ENCODE measurements around the gene ATP6V0D1. TPM values are rescaled to one million over a fixed set of nuclear protein-coding genes. Genes with fewer than 3 reads are reported as not detected.

ATP6V0D1 gene
- total RNA-seq, 1 experiment from 2014 or later = 50.5 TPM

GRCh38 chr16:67454104-67454503, 26.9 kb downstream of the ATP6V0D1 start:
- Mint-ChIP-seq H3K4me1 (ENCODE audit: insufficient read depth, unreplicated experiment) (peaks cover 12% of the 10 kb centered on the region), H3K4me3 (ENCODE audit: unreplicated experiment) (no peak overlapping the region), H3K27me3 (ENCODE audit: insufficient read depth, unreplicated experiment) (no peaks in the 10 kb centered on the region), H3K27ac (ENCODE audit: low read depth, unreplicated experiment) (no peak overlapping the region), H3K36me3 (ENCODE audit: insufficient read depth, unreplicated experiment) (peaks cover 30% of the 10 kb centered on the region), H3K9me3 (ENCODE audit: unreplicated experiment) (no peaks in the 10 kb centered on the region)
- POLR2A ChIA-PET = no interaction called here
- TF ChIP-seq CTCF (IDR thresholded peaks at IDR 0.05; ENCODE audit: unreplicated experiment) = no peak
- DNase-seq (ENCODE audit: unreplicated experiment) = no peak
- intact Hi-C loops (cut with micrococcal nuclease) = no loop called here
- CTCF ChIA-PET = interaction anchor here (1.0 to 1.5 kb wide), 2 partner anchors 26 to 194 kb away, joined by 4 to 6 read pairs; no protein-coding TSS in a partner anchor
- BruUV-seq (replicated peaks) = no TSS peak

- Mint-ChIP-seq H3K4me3 (ENCODE audit: unreplicated experiment) (no peak overlapping the region), H3K36me3 (ENCODE audit: insufficient read depth, unreplicated experiment) (peaks cover 35% of the 10 kb centered on the region), H3K27ac (ENCODE audit: low read depth, unreplicated experiment) (no peak overlapping the region), H3K27me3 (ENCODE audit: insufficient read depth, unreplicated experiment) (no peaks in the 10 kb centered on the region), H3K4me1 (ENCODE audit: insufficient read depth, unreplicated experiment) (peaks cover 3% of the 10 kb centered on the region), H3K9me3 (ENCODE audit: unreplicated experiment) (no peaks in the 10 kb centered on the region)
- ChIA-PET POLR2A (interaction anchor here (0.6 to 1.1 kb wide), 3 partner anchors 10 to 574 kb away, joined by 3 to 6 read pairs (median 3); no protein-coding TSS in a partner anchor), CTCF (interaction anchor here (0.6 to 3.5 kb wide), 6 partner anchors 11 to 225 kb away, joined by 3 to 18 read pairs (median 8); no protein-coding TSS in a partner anchor)
- intact Hi-C loops (cut with micrococcal nuclease) = no loop called here
- BruUV-seq (replicated peaks) = no TSS peak
- TF ChIP-seq CTCF (IDR thresholded peaks at IDR 0.05; ENCODE audit: unreplicated experiment) = no peak
- no peak for DNase-seq (ENCODE audit: unreplicated experiment)
Measured at GRCh38 chr16:67451704-67452435, 29.1 kb downstream of the ATP6V0D1 start.

GRCh38 chr16:67451061-67451703, 29.8 kb downstream of the ATP6V0D1 start:
- intact Hi-C loops (cut with micrococcal nuclease) = no loop called here
- Mint-ChIP-seq H3K4me1 (ENCODE audit: insufficient read depth, unreplicated experiment) (no peaks in the 10 kb centered on the region), H3K9me3 (ENCODE audit: unreplicated experiment) (no peaks in the 10 kb centered on the region), H3K36me3 (ENCODE audit: insufficient read depth, unreplicated experiment) (peaks cover 38% of the 10 kb centered on the region), H3K27ac (ENCODE audit: low read depth, unreplicated experiment) (no peak overlapping the region), H3K27me3 (ENCODE audit: insufficient read depth, unreplicated experiment) (no peaks in the 10 kb centered on the region), H3K4me3 (ENCODE audit: unreplicated experiment) (no peak overlapping the region)
- no peak for TF ChIP-seq CTCF (IDR thresholded peaks at IDR 0.05; ENCODE audit: unreplicated experiment)
- ChIA-PET POLR2A (interaction anchor here (0.7 kb wide), 1 partner anchor 23 kb away, joined by 3 read pairs; no protein-coding TSS in a partner anchor), CTCF (interaction anchor here (0.6 to 3.5 kb wide), 8 partner anchors 11 to 191 kb away, joined by 3 to 18 read pairs (median 5); partner anchors contain the start of gene ZDHHC1)
- BruUV-seq (replicated peaks) = no TSS peak
- DNase-seq (ENCODE audit: unreplicated experiment) = no peak

- H3K27me3 Mint-ChIP-seq (ENCODE audit: insufficient read depth, unreplicated experiment) = no peaks in the 10 kb centered on the region
- no peak overlapping the region for H3K4me3 Mint-ChIP-seq (ENCODE audit: unreplicated experiment)
- no peaks in the 10 kb centered on the region for H3K4me1 Mint-ChIP-seq (ENCODE audit: insufficient read depth, unreplicated experiment)
- BruUV-seq (replicated peaks) = no TSS peak
- no peak for DNase-seq (ENCODE audit: unreplicated experiment)
- intact Hi-C loops (cut with micrococcal nuclease) = loop anchor here (10.0 kb wide), 1 partner anchor 75 kb away; no protein-coding TSS in a partner anchor
- ChIA-PET POLR2A (no interaction called here), CTCF (interaction anchor here (0.8 to 3.5 kb wide), 5 partner anchors 17 to 214 kb away, joined by 3 to 18 read pairs (median 3); no protein-coding TSS in a partner anchor)
- TF ChIP-seq CTCF (IDR thresholded peaks at IDR 0.05; ENCODE audit: unreplicated experiment) = no peak
- H3K27ac Mint-ChIP-seq (ENCODE audit: low read depth, unreplicated experiment) = no peak overlapping the region
- H3K36me3 Mint-ChIP-seq (ENCODE audit: insufficient read depth, unreplicated experiment) = peaks cover 35% of the 10 kb centered on the region
- H3K9me3 Mint-ChIP-seq (ENCODE audit: unreplicated experiment) = no peaks in the 10 kb centered on the region
Measured at GRCh38 chr16:67449739-67450138, 31.2 kb downstream of the ATP6V0D1 start.
